ENCODE results near the gene CDADC1. TPM values are rescaled to one million over a fixed set of nuclear protein-coding genes. Genes with fewer than 3 reads are reported as not detected.

The CDADC1 gene
- total RNA-seq, 1 experiment from 2014 or later = 7.6 TPM

- Histone ChIP-seq H3K9ac (ENCODE audit: low read length) (no peak overlapping the region), H3K9me2 (ENCODE audit: insufficient read depth) (no peaks in the 10 kb centered on the region), H3K27me3 (ENCODE audit: insufficient read depth, low read length) (no peaks in the 10 kb centered on the region), H3K4me1 (ENCODE audit: control insufficient read depth in 1 of 2, insufficient read depth in 2 of 2, low read length in 2 of 2) (peaks cover 3 to 9% of the 10 kb centered on the region in 2 experiments; a peak in 3 of 4 replicates), H3K4me2 (ENCODE audit: low read length) (peak overlapping the region; percentile 18; the same call in 1 of the 2 replicates), H3K27ac (ENCODE audit: low read depth, low read length) (no peak overlapping the region), H3K9me3 (ENCODE audit: control insufficient read depth in 1 of 2, insufficient read depth in 1 of 2, low read depth in 1 of 2, low read length in 2 of 2) (no peaks in the 10 kb centered on the region), H3K36me3 (ENCODE audit: control insufficient read depth in 1 of 2, insufficient read depth in 2 of 2, low read length in 2 of 2) (no peaks in the 10 kb centered on the region), H3K4me3 (replicated peaks in 1 of 2; ENCODE audit: low read depth in 1 of 2, low read length in 2 of 2) (no peak overlapping the region), H3K79me2 (ENCODE audit: insufficient read depth, low read length) (no peaks in the 10 kb centered on the region), H2AFZ (ENCODE audit: low read depth, low read length, poor library complexity, severe bottlenecking) (no peak overlapping the region), H4K20me1 (ENCODE audit: insufficient read depth) (no peaks in the 10 kb centered on the region)
- POLR2A ChIA-PET = no interaction called here
- ATAC-seq (0 out of 2 replicates have a peak, but pooled peaks have one; percentile 4), DNase-seq (ENCODE audit: low read depth, low spot score) (no peak)
- intact Hi-C loops (cut with micrococcal nuclease) = no loop called here
- no TSS peak for BruUV-seq (replicated peaks)
- TF ChIP-seq JUND (IDR thresholded peaks at IDR 0.05) = no peak
- no peak for TF ChIP-seq ZNF274 (IDR thresholded peaks at IDR 0.05; ENCODE audit: low read depth, low read length)
- TF ChIP-seq CTCF (IDR thresholded peaks at IDR 0.05 in 2 of 3, conservative IDR thresholded peaks at IDR 0.05 in 1 of 3; ENCODE audit: borderline replicate concordance in 1 of 3, insufficient read depth in 1 of 3, low read depth in 2 of 3, low read length in 2 of 3) = no peak
- no peak for TF ChIP-seq EGR1 (IDR thresholded peaks at IDR 0.05; ENCODE audit: low read depth)
- TF ChIP-seq FOSL1 (IDR thresholded peaks at IDR 0.05; ENCODE audit: low read depth) = no peak
- RAD21 ChIA-PET (ENCODE audit: low non-redundant PET in 1 of 2, low total read pairs in 2 of 2, uncharacterized antibody in 2 of 2, unreplicated experiment in 2 of 2) = no interaction called here
- CTCF ChIA-PET = interaction anchor here (1.0 kb wide), 1 partner anchor 393 kb away, joined by 4 read pairs; no protein-coding TSS in a partner anchor
Observed at GRCh38 chr13:49213997-49214916, 33.5 kb upstream of the CDADC1 start.

DNA sequence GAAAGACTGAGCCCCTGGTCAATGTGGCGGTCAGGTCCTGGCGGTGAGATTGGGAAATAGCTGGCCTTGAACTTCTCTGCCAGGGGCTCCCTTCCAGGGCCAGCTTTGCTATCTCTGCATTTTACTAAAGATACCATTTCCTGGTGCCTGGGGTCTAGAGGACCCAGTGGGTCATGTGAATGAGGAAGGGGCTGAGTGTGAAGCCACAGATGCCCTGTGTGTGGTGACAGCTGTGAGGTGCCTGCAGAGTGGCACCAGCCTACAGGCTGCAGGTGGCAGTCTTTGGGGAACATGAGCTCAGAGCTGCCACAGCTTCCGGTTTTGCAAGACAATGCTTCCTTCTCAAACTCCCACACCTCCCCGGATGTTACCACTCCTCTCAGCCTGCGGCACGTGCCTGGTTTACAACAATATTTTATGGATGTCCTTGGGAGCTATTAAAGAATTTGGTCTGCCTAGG is 32.8 kb upstream of the CDADC1 start:
- DNase-seq (ENCODE audit: low read depth, low spot score) (peak; percentile 19), ATAC-seq (peak; percentile 91)
- BruUV-seq (replicated peaks) = no TSS peak
- H3K36me3 ChIP-seq (ENCODE audit: control insufficient read depth in 1 of 2, insufficient read depth in 2 of 2, low read length in 2 of 2) = no peaks in the 10 kb centered on the region
- H4K20me1 ChIP-seq (ENCODE audit: insufficient read depth) = no peaks in the 10 kb centered on the region
- POLR2A ChIA-PET = no interaction called here
- peak overlapping the region; percentile 18 for H3K4me2 ChIP-seq (ENCODE audit: low read length)
- H3K4me1 ChIP-seq (ENCODE audit: control insufficient read depth in 1 of 2, insufficient read depth in 2 of 2, low read length in 2 of 2) = peaks cover 3 to 9% of the 10 kb centered on the region in 2 experiments; a peak in 3 of 4 replicates
- intact Hi-C loops (cut with micrococcal nuclease) = no loop called here
- no peaks in the 10 kb centered on the region for H3K27me3 ChIP-seq (ENCODE audit: insufficient read depth, low read length)
- H3K9ac ChIP-seq (ENCODE audit: low read length) = no peak overlapping the region
- no peaks in the 10 kb centered on the region for H3K79me2 ChIP-seq (ENCODE audit: insufficient read depth, low read length)
- CTCF ChIA-PET = interaction anchor here (0.7 to 1.0 kb wide), 2 partner anchors 33 to 392 kb away, joined by 3 to 4 read pairs; partner anchors contain the start of gene CDADC1
- no peaks in the 10 kb centered on the region for H3K9me2 ChIP-seq (ENCODE audit: insufficient read depth)
- H3K9me3 ChIP-seq (ENCODE audit: control insufficient read depth in 1 of 2, insufficient read depth in 1 of 2, low read depth in 1 of 2, low read length in 2 of 2) = no peaks in the 10 kb centered on the region
- H3K27ac ChIP-seq (ENCODE audit: low read depth, low read length) = no peak overlapping the region
- H3K4me3 ChIP-seq (replicated peaks in 1 of 2; ENCODE audit: low read depth in 1 of 2, low read length in 2 of 2) = no peak overlapping the region
- H2AFZ ChIP-seq (ENCODE audit: low read depth, low read length, poor library complexity, severe bottlenecking) = no peak overlapping the region
- RAD21 ChIA-PET (ENCODE audit: low non-redundant PET in 1 of 2, low total read pairs in 2 of 2, uncharacterized antibody in 2 of 2, unreplicated experiment in 2 of 2) = no interaction called here
- TF ChIP-seq POLR2AphosphoS5 (IDR thresholded peaks at IDR 0.05; ENCODE audit: low read depth, low read length) = peak; percentile 28; the same call in 1 of the 2 replicates
- peak; percentile 58 for TF ChIP-seq MAX (IDR thresholded peaks at IDR 0.05)
- TF ChIP-seq, protein P1, sequence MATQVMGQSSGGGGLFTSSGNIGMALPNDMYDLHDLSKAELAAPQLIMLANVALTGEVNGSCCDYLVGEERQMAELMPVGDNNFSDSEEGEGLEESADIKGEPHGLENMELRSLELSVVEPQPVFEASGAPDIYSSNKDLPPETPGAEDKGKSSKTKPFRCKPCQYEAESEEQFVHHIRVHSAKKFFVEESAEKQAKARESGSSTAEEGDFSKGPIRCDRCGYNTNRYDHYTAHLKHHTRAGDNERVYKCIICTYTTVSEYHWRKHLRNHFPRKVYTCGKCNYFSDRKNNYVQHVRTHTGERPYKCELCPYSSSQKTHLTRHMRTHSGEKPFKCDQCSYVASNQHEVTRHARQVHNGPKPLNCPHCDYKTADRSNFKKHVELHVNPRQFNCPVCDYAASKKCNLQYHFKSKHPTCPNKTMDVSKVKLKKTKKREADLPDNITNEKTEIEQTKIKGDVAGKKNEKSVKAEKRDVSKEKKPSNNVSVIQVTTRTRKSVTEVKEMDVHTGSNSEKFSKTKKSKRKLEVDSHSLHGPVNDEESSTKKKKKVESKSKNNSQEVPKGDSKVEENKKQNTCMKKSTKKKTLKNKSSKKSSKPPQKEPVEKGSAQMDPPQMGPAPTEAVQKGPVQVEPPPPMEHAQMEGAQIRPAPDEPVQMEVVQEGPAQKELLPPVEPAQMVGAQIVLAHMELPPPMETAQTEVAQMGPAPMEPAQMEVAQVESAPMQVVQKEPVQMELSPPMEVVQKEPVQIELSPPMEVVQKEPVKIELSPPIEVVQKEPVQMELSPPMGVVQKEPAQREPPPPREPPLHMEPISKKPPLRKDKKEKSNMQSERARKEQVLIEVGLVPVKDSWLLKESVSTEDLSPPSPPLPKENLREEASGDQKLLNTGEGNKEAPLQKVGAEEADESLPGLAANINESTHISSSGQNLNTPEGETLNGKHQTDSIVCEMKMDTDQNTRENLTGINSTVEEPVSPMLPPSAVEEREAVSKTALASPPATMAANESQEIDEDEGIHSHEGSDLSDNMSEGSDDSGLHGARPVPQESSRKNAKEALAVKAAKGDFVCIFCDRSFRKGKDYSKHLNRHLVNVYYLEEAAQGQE (IDR thresholded peaks at IDR 0.05; ENCODE audit: low read depth) = no peak
- 0 out of 2 replicates have a peak, but pooled peaks have one; percentile 6 for TF ChIP-seq CEBPB (IDR thresholded peaks at IDR 0.05; ENCODE audit: low read depth)
- TF ChIP-seq ZNF274 (IDR thresholded peaks at IDR 0.05; ENCODE audit: low read depth, low read length) = no peak
